SU-DHL-6 (cell line): ENCODE data around the gene SLC22A17.

Source experiments
- EZH2phosphoT487 ChIP-seq: fragments of 200-600 bp; sonication (generic), shearing (Covaris generic); conservative IDR thresholded peaks from 2 replicates; pipeline ENCODE4 v1.6.1; 2018; ENCODE audit warnings: mild to moderate bottlenecking, antibody characterized with exemption, low read length, moderate library complexity, mixed read lengths
- TF ChIP-seq, protein P1 (sequence below): fragments of 200-600 bp; sonication (generic); IDR thresholded peaks from one replicate; pipeline ENCODE4 v1.5.1; 2017; ENCODE audit warnings: antibody characterized with exemption, mild to moderate bottlenecking, low read length, moderate library complexity; ENCODE audit not compliant: insufficient read depth, poor library complexity, severe bottlenecking

DNA sequence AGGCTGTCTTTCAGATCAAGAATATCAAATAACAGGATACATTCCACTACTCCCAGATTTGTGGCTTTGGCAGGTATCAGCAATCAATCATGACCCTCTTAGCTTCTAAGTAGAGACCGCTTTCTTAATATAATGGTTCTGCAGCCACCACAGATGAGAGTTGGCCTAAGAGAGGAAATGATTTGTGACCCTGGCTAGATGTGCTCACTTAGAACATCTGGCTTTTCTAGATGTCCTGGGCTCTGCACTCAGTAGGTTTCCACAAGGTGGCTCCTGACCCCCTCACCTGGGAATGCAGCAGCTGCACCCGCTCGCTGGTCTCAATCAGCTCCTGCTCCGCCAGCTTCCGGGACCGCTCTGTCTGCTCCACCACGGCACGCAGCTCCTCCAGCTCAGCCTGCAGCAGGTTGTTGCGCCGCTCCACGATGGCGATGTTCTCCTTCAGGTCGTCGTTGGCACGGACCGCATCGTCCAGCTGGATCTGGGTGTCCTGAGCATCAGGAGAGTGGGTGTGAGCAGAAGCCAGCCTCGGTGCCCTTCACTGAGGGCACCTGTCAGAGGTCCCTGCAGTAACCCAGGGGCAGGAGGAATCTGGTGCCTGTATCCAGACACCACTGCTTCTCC, 33.1 kb upstream of the SLC22A17 start:
- TF ChIP-seq, protein P1, sequence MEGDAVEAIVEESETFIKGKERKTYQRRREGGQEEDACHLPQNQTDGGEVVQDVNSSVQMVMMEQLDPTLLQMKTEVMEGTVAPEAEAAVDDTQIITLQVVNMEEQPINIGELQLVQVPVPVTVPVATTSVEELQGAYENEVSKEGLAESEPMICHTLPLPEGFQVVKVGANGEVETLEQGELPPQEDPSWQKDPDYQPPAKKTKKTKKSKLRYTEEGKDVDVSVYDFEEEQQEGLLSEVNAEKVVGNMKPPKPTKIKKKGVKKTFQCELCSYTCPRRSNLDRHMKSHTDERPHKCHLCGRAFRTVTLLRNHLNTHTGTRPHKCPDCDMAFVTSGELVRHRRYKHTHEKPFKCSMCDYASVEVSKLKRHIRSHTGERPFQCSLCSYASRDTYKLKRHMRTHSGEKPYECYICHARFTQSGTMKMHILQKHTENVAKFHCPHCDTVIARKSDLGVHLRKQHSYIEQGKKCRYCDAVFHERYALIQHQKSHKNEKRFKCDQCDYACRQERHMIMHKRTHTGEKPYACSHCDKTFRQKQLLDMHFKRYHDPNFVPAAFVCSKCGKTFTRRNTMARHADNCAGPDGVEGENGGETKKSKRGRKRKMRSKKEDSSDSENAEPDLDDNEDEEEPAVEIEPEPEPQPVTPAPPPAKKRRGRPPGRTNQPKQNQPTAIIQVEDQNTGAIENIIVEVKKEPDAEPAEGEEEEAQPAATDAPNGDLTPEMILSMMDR, result no peak
- no peak for TF ChIP-seq EZH2phosphoT487
